OCI-LY7 (cell line): ENCODE measurements around the gene IMMP2L.

Source experiments
- EZH2phosphoT487 ChIP-seq: fragments of 200-600 bp; sonication (generic); IDR thresholded peaks from 2 replicates; pipeline ENCODE4 v1.6.1; 2018; ENCODE audit warnings: low read depth, borderline replicate concordance, mild to moderate bottlenecking, mixed run types, antibody characterized with exemption, low read length, moderate library complexity, mixed read lengths
- TF ChIP-seq, protein P1 (sequence below): fragments of 200-600 bp; sonication (generic); conservative IDR thresholded peaks from 2 replicates; pipeline ENCODE4 v1.5.1; 2014; ENCODE audit warnings: mild to moderate bottlenecking, antibody characterized with exemption, low read length, moderate library complexity, mixed read lengths

DNA sequence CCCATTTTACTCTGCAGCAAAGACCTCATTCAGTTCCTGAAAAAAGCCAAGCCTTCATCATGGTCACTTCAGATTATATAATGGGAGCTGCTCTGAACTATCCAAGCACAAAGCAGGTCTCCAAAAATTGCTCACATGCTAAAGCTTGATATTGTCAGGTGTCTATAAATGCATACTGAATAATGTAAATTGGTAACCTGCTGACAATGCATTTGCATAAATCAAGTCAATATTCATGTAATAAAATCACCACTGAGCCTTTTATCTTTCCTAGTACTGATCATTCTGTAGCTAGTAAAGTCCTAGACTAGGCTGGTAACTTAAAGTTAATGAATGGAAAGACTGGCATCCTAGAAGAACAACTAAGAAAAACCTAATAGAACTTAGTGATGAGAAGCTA lies 188.3 kb downstream of the IMMP2L start:
- TF ChIP-seq, protein P1, sequence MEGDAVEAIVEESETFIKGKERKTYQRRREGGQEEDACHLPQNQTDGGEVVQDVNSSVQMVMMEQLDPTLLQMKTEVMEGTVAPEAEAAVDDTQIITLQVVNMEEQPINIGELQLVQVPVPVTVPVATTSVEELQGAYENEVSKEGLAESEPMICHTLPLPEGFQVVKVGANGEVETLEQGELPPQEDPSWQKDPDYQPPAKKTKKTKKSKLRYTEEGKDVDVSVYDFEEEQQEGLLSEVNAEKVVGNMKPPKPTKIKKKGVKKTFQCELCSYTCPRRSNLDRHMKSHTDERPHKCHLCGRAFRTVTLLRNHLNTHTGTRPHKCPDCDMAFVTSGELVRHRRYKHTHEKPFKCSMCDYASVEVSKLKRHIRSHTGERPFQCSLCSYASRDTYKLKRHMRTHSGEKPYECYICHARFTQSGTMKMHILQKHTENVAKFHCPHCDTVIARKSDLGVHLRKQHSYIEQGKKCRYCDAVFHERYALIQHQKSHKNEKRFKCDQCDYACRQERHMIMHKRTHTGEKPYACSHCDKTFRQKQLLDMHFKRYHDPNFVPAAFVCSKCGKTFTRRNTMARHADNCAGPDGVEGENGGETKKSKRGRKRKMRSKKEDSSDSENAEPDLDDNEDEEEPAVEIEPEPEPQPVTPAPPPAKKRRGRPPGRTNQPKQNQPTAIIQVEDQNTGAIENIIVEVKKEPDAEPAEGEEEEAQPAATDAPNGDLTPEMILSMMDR: no peak
- TF ChIP-seq EZH2phosphoT487: no peak
